GM21390 (cell line): ENCODE measurements around the gene GABARAPL2.
"Not testable (repeated sequence)": the region's sequence is repeated elsewhere in the genome, so short reads cannot be mapped to it uniquely, and the experiment has no call there.

ENCODE experiments used
- ATAC-seq: cut with Tn5 transposase; IDR thresholded peaks from one replicate; pipeline ENCODE4 v1.9.1; 2021; ENCODE audit not compliant: unreplicated experiment

GABARAPL2 gene

DNA sequence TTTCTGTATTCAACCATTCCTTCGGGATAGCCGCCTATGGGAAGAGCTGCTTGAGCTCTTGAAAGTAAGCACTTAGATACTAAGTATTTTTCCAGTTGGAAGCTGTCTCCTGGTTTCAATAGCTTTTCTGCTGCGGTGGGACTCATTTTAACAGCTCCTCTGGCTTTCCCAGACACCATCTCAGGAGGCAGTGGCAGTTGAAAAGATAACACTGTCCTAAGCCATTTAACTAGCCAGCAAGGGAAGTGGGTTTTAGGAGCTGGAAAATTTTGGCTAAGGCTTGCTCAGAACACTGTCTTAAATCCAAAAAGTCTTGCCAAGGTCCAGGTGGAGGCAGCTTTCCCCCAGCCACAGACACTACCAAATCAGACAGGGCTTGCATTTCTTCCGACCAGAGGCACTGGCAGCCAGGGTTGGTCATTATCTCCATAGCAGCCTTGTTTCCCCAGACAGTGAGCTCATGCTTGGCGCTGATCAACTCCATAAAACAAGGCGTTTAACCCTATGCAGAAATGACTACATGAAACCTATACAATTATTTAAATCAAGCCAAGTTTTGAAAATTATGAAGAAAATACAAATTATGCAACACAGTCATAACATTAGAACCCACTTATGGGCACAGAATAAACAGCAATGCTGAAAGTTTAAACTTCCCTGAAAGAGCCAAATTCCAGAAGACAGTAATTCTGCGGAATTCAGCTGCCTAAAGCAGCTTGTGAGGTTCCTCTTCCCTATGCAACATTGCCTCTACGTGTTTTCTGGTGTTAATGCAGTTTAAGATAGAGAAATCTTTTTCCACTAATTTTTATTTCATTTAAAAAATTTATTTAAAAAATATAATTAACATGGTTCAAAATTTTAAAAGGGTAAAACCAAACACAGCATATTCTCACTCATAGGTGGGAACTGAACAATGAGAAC lies 25.0 kb downstream of the GABARAPL2 start:
- no peak for ATAC-seq

DNA sequence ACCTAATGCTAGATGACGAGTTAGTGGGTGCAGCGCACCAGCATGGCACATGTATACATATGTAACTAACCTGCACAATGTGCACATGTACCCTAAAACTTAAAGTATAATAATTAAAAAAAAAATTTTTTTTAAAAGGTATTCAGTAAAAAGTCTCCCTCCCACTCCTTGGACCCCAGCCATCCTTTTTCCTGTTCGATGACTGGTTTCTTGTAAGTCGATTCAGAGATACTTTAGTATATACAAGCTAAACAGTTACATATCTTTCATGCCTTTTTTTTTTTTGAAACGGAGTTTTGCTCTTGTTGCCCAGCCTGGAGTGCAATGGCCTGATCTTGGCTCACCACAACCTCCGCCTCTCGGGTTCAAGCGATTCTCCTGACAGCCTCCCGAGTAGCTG lies 25.7 kb downstream of the GABARAPL2 start:
- ATAC-seq: not testable (repeated sequence)

DNA sequence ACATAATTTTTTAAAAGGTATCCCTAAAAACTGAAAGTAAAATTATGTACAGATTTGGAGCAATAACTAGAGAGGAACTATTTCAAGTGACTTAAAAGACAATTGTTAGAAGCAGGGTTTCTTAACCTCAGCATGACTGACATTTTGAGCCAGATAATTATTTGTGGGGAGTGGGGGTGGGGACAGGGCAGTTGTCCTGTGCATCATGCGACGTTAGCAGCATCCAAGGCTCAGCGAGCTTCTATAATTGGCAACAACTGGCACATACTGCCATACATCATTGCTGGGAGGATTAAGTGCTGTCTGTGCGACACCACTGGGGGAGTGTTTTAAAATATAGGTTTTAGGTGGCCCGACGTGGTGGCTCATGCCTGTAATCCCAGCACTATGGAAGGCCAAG lies 27.1 kb downstream of the GABARAPL2 start:
- no peak for ATAC-seq

DNA sequence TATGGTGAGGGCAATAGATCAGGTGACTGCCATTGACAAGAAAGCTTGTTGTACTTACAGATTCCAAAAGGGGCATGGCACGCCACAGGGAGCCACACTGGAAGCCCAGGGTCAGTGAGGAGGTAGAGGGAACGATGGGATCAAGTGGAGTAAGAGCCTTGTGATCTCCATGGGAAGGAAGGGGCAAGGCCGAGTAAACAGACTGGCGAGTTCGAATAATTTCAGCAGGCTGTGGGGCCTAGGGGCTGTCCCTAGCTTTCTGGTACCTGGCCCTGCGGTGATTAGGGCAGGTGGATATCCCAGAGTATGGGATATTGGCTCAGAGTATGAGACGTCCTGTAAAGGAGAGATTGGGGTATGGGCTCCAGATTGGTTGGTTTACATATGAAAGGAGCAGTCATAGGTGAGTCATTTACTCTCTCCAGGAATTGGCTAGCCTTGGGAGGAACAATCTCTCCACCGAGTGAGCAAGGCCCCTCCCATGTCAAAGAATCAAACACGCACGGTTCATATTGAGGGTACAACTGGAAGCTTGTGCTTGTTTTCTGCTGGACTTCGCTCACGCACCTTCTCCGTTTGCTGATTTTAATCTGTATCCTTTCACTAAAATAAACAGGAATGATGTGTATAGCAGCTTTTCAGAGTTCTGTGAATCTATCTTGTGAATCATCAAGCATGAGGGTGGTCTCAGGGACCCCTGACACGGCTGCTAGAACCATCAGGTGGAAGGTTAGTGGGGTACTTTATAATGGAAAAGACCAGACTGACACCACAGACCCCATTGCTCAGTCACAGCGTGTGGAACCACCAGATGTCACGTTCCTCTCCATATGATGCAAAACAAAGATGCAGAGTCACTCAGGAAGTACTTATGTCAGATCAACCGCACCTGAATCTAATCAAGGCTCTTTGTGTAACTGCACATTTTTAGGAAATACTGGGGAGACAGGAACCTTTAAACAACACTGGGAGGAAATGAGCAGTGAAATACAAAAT lies 27.9 kb downstream of the GABARAPL2 start:
- ATAC-seq: no peak

DNA sequence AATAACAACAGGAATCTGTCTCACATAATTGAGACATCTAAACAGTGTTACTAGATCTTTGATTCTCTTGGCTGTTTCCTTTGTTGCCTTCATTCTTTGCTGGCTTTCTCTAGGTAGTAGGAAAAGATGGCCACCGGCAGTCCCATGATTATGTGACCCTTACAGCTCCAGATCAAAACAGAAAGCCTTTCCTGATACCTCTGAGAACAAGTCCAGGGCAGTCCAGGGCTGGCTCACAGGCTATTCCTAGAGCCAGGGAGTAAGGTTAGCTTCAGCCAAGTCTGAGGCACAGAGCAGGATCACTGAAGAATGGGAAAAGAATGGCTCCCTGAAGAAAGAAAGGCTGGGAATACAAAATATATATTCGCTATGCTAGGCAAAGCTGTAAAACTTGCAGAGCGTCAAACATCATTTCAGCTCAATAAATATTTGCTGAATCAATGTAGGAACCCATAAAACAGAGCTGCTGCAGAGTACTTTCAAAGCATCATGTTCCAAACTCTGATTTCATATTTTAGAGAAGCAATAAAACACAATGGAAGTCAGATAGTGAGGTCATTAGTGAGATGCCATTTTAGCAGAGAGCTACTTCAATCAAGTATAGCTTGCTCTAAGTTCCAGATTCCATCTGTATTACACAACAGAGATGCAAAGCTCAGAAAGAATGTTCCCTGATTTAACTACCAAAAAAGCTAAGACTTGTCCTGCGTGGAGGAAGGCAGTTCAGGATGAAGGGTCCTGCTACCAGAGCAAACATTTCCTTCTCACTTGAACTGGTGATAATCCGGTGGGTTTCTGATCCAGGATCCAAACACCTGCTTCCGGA lies 33.5 kb downstream of the GABARAPL2 start:
- no peak for ATAC-seq

DNA sequence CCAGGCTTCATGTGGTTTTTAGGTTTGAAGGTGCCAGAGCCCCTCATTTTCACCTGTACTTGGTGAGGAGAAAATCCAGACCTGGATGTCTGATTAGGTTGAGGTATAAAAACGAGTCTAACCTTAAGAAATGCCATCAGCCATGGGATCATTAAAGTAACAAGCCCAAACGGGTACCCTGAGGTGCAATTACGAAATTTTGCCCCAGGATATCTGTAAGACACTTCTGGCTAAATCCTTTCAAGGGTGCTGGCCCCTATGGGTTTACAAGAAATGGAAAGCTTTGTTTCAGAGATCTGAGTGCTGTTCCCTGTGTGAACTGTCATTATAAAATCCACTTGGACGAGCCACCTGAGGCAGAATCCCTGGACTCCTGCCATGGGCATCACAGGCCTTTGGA lies 37.1 kb downstream of the GABARAPL2 start:
- no peak for ATAC-seq

DNA sequence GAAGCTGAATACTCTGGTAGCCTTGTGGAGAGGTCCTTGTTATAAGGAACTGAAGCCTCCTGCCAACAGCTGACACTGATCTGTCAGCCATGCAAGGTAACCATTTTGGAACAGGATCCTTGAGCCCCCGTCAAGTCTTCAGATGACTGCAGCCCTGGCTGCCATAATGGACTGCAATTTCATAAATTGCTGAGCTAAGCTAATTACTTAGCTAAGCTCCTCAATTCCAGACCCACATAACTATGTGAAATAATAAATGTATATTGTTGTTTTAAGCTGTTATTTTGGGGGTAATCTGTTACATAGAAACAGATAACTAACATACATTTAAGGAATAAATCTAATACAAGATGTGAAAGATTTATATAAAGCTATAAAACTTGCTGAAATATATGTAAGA lies 40.3 kb downstream of the GABARAPL2 start:
- ATAC-seq: no peak

DNA sequence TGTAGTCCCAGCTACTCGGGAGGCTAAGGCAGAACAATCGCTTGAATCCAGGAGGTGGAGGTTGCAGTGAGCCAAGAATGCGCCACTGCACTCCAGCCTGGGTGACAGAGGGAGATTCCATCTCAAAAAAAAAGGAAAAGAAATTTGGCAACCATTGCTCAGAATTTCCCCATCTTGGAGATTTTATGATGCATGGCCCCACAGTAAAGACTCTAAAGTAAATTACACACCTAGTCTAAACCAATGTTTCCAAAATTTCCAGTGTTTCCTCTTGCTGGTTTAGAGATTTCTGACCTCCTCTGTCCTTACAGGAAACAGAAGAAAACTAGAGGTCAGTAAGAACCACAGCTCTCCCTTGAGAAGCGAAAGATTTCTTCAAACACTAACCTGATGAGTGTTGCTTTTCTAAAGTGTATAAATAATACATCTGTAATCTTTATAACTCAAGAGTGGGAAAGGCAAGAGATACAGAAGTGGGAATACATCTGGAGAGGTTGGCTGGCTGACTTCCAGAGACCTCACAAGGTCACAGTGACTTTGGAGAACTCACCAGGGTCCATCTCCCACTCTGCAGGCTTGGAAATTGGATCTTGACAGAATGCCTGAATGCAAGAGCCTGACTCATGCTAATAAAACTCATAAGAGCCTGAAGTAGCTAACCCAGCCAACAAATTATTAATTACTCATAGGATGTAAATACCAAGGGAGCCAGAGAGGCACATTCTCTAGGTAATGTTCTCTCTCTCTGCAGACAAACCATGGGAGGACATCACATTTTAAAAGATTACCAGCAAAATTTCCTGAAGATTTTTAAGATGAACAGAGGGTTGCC lies 48.1 kb downstream of the GABARAPL2 start:
- ATAC-seq: no peak

DNA sequence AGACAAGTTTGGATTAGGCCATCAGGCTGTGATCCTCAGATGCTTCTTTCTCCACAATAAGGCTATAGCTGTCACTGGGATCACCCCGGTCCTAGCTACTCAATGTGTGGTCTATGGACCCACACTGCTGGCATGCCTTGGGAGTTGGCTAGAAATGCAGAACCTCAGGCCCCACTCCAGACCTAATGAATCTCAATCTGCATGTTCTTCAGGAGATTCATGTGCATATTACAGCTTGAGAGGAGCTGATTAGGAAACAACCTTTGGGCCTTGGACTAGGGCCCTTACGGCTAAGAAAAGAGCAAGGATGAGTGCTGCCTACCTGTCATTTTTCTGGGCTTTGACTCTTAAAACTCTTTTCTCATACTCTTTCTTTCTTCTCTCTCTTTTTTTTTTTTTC lies 49.4 kb downstream of the GABARAPL2 start:
- no peak for ATAC-seq

DNA sequence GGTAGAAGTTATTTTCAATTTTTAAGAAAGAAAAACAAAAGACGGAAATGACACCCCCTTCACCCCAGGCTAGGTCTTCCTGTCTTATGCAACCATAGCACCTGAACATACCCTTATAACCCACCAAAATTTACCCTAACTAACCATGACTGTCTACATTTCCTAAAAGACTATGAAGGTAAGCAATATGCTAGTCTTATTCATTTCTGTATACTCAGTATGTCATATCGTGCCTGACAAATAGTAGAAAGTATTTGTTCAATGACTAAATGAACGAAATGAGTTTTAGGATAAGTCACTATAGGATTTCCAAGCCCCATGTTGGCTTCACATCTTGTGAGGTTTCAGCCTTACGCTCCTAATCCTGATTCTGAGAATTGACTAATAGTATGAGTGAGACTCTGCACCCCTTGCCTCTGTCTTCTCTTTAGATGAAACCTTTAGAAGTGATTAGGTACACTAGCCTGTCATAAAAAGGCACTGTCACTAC lies 50.4 kb downstream of the GABARAPL2 start:
- ATAC-seq: peak; percentile 45

DNA sequence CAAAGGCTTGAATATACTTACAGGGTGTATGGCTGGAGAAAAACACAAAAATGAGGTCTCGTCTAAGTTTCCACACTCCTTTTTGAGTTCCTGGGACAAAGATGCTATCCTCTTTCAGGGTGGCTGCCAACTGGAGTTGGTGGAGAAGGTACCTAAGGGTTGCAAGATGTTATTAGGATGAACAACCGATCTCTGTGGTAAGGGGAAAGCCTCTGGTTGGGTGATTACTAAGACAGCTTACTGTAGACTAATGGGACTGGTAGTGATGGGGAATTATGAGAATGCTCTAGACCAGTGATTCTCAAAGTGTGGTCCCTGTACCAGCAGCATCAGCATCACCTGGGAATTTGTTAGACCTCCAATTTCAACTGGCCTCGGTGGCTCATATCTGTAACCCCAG lies 50.9 kb downstream of the GABARAPL2 start:
- no peak for ATAC-seq

DNA sequence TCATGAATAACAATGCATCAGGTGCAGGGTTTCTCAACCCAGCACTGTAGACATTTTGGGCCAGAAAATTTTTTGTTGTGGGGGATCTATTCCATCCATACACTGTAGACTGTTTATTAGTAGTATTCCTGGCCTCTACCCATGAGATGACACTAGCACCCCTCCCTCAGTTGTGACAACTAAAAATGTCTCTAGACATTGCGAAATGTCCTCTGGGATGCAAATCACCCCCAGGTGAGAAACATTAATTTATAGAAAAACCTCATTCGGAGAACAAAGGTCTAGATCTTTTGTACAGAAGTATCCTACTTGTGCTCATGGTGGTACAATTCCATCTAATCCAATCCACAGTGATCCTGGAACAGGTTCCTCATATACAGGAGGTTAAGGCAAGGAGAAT lies 52.6 kb downstream of the GABARAPL2 start:
- ATAC-seq: no peak

DNA sequence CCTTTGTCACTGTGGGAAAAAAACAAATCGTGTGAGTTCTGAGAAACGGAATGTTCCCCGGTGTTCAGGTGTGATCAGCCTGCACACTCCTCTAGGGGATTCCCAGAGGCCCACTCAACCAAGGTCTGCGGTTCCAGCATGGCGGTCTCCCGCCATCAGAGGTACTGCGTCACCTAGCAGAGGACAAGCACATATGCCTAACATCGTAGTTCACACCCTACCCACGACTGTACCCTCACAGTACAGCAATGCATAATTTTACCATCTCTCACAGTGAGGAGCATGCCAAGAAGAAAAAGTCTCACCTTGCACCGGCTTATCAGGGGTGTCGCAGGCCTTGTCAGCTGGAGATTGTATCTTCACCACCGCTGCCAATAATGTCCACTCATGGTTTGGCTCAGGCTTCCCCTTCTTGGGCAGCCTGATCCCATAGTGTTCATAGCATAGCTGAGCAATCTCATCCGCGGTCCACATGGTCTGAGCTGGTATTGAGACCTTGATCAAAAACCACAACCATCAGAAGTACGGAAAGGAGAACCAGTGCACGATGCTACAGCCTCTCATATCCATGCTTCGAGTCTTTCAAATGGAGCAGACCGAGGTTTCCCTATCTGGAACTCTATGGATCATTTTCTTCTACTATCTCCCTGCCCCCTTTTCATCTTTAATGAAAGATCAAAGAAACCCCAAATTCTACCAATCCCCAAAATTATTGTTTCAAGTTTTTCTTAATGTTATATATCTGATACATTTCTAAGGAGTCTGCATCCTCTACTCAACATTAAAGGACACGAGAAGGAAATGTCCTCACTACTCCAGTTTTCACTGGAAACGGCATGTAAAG lies 54.4 kb downstream of the GABARAPL2 start:
- ATAC-seq: no peak

DNA sequence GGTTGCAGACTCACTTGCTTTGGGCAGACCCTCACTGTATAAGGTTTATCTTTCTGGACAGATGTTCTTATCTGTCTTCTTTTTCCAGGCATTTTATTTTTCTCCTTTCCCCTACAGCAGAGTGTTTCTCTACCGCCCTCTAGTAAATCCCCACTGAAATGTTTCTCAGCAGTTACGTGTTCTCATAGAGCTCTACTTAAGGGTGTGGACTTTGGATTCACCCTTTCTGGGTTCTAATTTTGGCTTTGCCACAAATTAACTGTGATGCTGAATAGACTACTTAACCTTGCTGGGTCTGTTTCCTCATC lies 54.9 kb downstream of the GABARAPL2 start:
- no peak for ATAC-seq

DNA sequence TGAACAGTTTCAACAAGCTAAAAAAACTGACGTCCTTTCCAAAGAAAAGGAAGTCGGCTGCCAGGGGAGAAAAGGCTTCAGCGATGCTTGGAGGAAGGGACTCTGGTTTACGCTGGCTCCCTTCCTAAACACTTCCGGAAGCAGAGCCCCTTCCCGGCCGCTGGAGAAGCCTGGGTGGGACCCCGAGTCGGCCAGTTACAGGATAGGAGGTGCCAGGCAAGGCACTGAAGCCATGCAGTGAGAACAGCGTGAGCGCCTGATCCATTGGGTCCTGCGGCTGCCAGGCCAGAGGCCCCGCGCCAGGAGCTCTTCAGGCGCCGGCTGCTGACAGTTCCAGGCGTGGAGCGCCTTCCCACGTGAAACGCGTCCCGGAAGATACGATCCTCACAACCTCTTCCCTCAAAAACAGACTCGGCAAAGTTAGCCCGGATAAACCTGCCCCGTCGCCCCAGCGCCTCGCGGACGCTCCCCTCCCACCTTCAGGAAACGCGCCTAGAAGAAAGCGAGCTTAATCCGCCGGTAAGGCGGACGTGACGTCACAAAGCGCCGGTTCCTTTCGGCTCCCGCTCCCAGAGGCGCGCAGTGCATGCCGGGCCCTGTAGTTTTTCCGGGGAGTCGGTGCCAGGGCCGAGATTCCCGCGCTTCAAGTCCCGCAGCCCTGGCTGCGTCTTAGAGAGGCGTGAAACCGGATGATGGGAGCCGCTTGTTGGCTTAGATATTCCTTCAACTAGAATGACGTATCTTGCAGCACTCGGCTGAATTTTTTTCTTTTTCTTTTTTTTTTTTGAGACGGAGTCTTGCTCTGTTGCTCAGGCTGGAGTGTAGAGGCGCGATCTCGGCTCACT lies 56.8 kb downstream of the GABARAPL2 start, which contains the start of gene ADAT1:
Gene ADAT1 (minus strand): TSS at position 521 of the 845 bp plus-strand sequence. CDS start 2,482 bp downstream, outside the sequence.
- ATAC-seq: peak; percentile 96

DNA sequence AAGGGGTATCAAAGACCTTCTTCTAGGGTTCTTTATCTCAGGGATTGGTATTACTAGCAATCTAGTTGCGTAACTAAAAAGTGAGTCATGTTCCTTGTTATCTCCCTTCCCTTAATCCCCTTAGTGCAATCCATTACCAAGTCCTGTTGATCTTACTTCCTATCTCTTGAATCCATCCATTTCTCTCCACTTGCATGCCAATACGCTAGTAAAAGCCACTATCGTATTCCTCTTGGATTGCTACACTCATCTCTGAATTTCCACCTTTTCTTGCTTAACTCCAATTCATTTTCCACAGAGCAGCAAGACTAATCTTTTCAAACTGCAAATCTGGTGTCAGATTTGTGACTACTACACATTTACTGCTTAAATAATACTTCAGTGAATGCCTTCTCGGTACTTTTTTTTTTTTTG lies 58.7 kb downstream of the GABARAPL2 start:
- no peak for ATAC-seq

DNA sequence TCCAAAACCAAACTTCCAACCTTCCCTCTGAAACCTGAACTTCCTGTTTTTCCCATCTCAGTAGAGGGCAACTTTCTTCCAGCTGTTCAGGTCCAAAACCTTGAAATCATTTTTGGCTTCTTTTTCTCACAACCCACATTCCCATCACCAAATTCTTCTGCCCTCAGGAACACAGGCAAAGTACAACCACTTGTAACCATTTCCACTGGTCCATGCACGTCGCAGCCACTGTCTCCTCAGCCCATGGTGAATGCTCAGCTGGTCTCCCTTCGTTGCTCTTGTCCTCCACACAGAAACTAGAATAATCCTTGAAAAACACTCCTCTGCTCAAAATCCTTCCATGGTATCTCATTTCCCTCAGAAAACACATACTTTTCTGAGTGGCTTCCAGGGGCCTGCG lies 60.6 kb downstream of the GABARAPL2 start:
- no peak for ATAC-seq
